CD4-positive, alpha-beta T cell treated with Interleukin-1 beta for 1 hour (primary cell): ENCODE results near the gene OSBP2.

Experiments
- DNase-seq, 2 donors: peaks; one replicate each; pipeline ENCODE4 v3.0.0-alpha.2; 2020 to 2022

The OSBP2 gene

GRCh38 chr22:30910358-30910757 lies 215.7 kb downstream of the OSBP2 start:
- DNase-seq, result no peak

DNA sequence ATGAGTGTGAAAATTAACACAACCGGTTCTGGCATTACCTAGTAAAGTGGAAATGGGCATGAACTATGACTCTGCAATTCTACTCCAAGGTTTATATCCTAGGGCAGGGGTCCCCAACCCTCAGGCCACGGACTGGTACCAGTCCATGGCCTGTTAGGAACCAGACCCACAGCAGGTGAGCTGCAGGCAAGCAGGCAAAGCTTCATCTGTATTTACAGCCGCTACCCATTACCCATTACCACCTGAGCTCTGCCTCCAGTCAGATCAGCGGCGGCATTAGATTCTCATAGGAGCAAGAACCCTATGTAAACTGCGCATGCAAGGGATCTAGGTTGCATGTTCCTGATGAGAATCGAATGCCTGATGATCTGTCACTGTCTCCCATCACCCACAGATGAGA lies 224.1 kb downstream of the OSBP2 start:
- no peak for DNase-seq

- no peak for DNase-seq
Measured at GRCh38 chr22:30919973-30920372, 225.3 kb downstream of the OSBP2 start.

- peak; percentile 79 to 85 for DNase-seq
Measured at GRCh38 chr22:30920407-30920806, 225.7 kb downstream of the OSBP2 start.

- no peak for DNase-seq
Measured at GRCh38 chr22:30921108-30921507, 226.4 kb downstream of the OSBP2 start.

- DNase-seq, result peak; percentile 88 to 90
Measured at GRCh38 chr22:30922151-30922611, 227.5 kb downstream of the OSBP2 start.

GRCh38 chr22:30923168-30923900 lies 228.7 kb downstream of the OSBP2 start:
- DNase-seq, result no peak

- DNase-seq, result no peak
Measured at GRCh38 chr22:30925667-30926066, 231.0 kb downstream of the OSBP2 start.

GRCh38 chr22:30926706-30927105 lies 232.0 kb downstream of the OSBP2 start:
- DNase-seq, result no peak

GRCh38 chr22:30927806-30928205 lies 233.1 kb downstream of the OSBP2 start:
- DNase-seq, result no peak

GRCh38 chr22:30928401-30928800 lies 233.7 kb downstream of the OSBP2 start:
- DNase-seq, result no peak

DNA sequence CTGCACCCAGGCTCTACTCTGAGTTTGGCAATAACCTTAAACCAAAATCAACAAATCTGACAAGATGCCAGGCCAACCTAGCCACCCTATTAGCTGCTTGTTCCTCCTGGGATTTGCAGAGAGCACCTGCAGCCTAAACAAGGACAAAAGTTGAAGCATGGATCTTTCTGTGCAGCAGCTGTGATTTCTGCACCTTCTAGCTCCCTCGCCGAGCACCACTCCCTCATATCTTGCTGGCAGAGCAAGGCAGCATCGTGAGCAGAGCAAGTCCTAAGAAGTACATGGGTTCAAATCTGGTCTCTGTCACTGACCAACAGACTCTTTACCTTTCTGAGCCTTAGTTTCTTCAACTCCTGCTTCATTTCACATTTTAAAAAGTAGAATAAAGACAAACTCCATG lies 235.6 kb downstream of the OSBP2 start:
- DNase-seq, result no peak

GRCh38 chr22:30931541-30932300 lies 237.0 kb downstream of the OSBP2 start:
- DNase-seq, result no peak

- DNase-seq, result no peak
Measured at GRCh38 chr22:30932661-30933060, 238.0 kb downstream of the OSBP2 start.

- DNase-seq, result no peak
Measured at GRCh38 chr22:30933457-30933856, 238.8 kb downstream of the OSBP2 start.

DNA sequence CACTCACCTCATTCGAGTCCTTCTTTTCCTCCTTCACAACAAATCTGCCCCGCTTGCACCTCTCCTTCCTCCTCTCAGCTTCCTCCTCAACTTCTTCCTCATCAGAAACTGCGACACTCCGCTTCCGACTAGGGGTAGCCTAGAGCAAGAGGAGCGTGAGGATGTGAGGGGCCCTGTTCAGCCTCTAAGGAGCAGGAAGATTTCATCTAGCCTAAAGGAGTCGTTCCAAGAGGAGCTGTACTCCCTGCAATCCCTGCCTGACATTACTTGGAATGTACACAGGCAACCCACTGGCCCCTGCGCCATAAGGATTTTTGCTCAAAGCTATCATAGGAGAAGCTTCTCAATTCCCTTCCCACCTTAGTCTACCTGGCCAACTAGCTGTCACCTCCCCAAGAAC lies 239.4 kb downstream of the OSBP2 start:
- DNase-seq, result no peak

GRCh38 chr22:30940685-30941362 lies 246.2 kb downstream of the OSBP2 start:
- DNase-seq, result peak; percentile 31 to 50

- no peak for DNase-seq
Measured at GRCh38 chr22:30941363-30941740, 246.7 kb downstream of the OSBP2 start.

- DNase-seq, result peak; percentile 42 to 65
Measured at GRCh38 chr22:30943368-30943767, 248.7 kb downstream of the OSBP2 start.

GRCh38 chr22:30944986-30945385 lies 250.3 kb downstream of the OSBP2 start:
- DNase-seq, result no peak

GRCh38 chr22:30945653-30946052 lies 251.0 kb downstream of the OSBP2 start:
- DNase-seq, result no peak

DNA sequence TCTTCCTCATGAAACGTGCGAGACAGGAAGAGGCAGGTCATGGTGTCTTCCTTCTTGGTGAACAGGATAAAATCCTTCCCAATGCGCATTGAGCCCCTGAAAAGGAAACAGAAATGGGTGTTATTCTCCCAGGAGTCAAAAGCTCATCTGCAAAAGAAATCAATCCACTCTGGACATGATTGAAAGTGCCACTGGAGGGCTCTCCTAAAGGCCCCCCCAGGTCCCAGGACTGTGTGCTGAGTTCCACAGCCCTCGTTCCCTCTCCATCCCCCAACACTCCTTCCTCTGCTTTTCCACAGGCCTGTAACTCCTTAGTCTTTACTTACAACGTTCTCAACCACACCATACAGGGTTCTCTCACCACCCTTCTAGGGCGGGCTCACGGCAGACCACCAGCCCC lies 251.7 kb downstream of the OSBP2 start:
- DNase-seq, result no peak

GRCh38 chr22:30947173-30947815 lies 252.6 kb downstream of the OSBP2 start:
- no peak for DNase-seq
